ENCODE results near the gene NKIRAS1.

- no peak for TF ChIP-seq CTCF (IDR thresholded peaks at IDR 0.05; ENCODE audit: borderline replicate concordance, extremely low read depth, low read length, poor library complexity, severe bottlenecking)
- TF ChIP-seq EZH2 (IDR thresholded peaks at IDR 0.05; ENCODE audit: borderline replicate concordance, low read depth, low read length, severe bottlenecking) = no peak
Measured at GRCh38 chr3:23904545-23904944, 12.2 kb downstream of the NKIRAS1 start.
